ENCODE measurements around the gene COTL1.

DNA sequence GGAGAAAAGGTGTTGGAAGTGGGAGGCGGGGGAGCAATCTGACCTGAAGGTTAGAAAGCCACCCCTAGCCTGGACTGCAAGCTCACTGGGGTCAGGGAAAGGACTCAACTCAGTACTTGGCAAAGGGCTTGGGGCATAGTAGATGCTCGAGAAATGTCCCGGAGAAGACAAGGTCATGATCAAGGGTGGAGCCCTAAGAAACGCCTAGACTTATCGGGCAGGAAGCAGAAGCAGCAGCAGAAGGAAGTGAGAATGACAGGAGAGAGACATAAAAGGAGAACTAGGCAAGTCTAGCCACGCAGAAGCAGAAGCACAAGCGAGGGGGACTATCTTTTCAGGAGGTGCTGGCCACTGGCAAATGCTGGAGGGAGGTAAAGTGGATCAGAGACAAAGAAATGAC is 10.2 kb downstream of the COTL1 start:
- TF ChIP-seq, protein P1, sequence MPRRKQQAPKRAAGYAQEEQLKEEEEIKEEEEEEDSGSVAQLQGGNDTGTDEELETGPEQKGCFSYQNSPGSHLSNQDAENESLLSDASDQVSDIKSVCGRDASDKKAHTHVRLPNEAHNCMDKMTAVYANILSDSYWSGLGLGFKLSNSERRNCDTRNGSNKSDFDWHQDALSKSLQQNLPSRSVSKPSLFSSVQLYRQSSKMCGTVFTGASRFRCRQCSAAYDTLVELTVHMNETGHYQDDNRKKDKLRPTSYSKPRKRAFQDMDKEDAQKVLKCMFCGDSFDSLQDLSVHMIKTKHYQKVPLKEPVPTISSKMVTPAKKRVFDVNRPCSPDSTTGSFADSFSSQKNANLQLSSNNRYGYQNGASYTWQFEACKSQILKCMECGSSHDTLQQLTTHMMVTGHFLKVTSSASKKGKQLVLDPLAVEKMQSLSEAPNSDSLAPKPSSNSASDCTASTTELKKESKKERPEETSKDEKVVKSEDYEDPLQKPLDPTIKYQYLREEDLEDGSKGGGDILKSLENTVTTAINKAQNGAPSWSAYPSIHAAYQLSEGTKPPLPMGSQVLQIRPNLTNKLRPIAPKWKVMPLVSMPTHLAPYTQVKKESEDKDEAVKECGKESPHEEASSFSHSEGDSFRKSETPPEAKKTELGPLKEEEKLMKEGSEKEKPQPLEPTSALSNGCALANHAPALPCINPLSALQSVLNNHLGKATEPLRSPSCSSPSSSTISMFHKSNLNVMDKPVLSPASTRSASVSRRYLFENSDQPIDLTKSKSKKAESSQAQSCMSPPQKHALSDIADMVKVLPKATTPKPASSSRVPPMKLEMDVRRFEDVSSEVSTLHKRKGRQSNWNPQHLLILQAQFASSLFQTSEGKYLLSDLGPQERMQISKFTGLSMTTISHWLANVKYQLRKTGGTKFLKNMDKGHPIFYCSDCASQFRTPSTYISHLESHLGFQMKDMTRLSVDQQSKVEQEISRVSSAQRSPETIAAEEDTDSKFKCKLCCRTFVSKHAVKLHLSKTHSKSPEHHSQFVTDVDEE (CRISPR knock-in tag; IDR thresholded peaks at IDR 0.05): no peak
- no peak for TF ChIP-seq PPARA (CRISPR knock-in tag; IDR thresholded peaks at IDR 0.05; ENCODE audit: borderline replicate concordance)
- TF ChIP-seq BACH2 (CRISPR knock-in tag; IDR thresholded peaks at IDR 0.05; ENCODE audit: borderline replicate concordance): no peak
- no peak for TF ChIP-seq TOX (CRISPR knock-in tag; IDR thresholded peaks at IDR 0.05; ENCODE audit: borderline replicate concordance)
- no peak for TF ChIP-seq RARB (CRISPR knock-in tag; IDR thresholded peaks at IDR 0.05)

Data from SK-N-SH treated with all-trans-retinoic acid at 6 μM for 48 hours (cell line).